Cardiac fibroblast (primary cell): Measurements from ENCODE around the gene IYD.

ENCODE experiments used
- DNase-seq, 2 donors: peaks; one replicate each; pipeline versions ENCODE4 v3.0.0 to v3.0.0-alpha.2; 2010; ENCODE audit warnings: low read depth in 2 of 2
- H3K4me3 ChIP-seq, 2 donors: replicated peaks in 1 of 2; 1 replicate in 1 of 2; 2 replicates in 1 of 2; pipeline ENCODE4 v1.5.1; 2011; ENCODE audit warnings: low read depth in 2 of 2, low read length in 2 of 2, mild to moderate bottlenecking in 2 of 2, moderate library complexity in 1 of 2
- CTCF ChIP-seq: IDR thresholded peaks from one replicate; pipeline ENCODE4 v1.5.1; 2011; ENCODE audit warnings: low read depth, mild to moderate bottlenecking, low read length, inconsistent platforms

The IYD gene

GRCh38 chr6:150325066-150325772 lies 43.6 kb upstream of the IYD start:
- no peak overlapping the region for H3K4me3 ChIP-seq

GRCh38 chr6:150327117-150327774 lies 41.6 kb upstream of the IYD start:
- DNase-seq = no peak
- TF ChIP-seq CTCF = no peak
- H3K4me3 ChIP-seq = no peak overlapping the region

More at GRCh38 chr6:150325066-150325772, 43.6 kb upstream of the IYD start:
- TF ChIP-seq CTCF = no peak
- peak in 1 of 2 donors; percentile 7 for DNase-seq

GRCh38 chr6:150328744-150329405 lies 39.9 kb upstream of the IYD start:
- DNase-seq = no peak
- TF ChIP-seq CTCF = no peak
- H3K4me3 ChIP-seq = no peak overlapping the region

- H3K4me3 ChIP-seq = no peak overlapping the region
- no peak for TF ChIP-seq CTCF
- DNase-seq = no peak
Measured at GRCh38 chr6:150331344-150331743, 37.5 kb upstream of the IYD start.

- TF ChIP-seq CTCF = no peak
- no peak overlapping the region for H3K4me3 ChIP-seq
- no peak for DNase-seq
Measured at GRCh38 chr6:150332939-150333584, 35.8 kb upstream of the IYD start.

- H3K4me3 ChIP-seq = no peak overlapping the region
- DNase-seq = no peak
- TF ChIP-seq CTCF = no peak
Measured at GRCh38 chr6:150333585-150333941, 35.2 kb upstream of the IYD start.
